Islet of Langerhans (tissue), 1 donor: Measurements from ENCODE around the gene DNAAF2.
"Not testable (repeated sequence)": the region's sequence is repeated elsewhere in the genome, so short reads cannot be mapped to it uniquely, and the experiment has no call there.

ENCODE experiments used
- FAIRE-seq: peaks from one replicate; lab custom pipeline; 2011; peaks lifted over from hg19 to GRCh38; lab: Jason Lieb, UNC

The DNAAF2 gene

DNA sequence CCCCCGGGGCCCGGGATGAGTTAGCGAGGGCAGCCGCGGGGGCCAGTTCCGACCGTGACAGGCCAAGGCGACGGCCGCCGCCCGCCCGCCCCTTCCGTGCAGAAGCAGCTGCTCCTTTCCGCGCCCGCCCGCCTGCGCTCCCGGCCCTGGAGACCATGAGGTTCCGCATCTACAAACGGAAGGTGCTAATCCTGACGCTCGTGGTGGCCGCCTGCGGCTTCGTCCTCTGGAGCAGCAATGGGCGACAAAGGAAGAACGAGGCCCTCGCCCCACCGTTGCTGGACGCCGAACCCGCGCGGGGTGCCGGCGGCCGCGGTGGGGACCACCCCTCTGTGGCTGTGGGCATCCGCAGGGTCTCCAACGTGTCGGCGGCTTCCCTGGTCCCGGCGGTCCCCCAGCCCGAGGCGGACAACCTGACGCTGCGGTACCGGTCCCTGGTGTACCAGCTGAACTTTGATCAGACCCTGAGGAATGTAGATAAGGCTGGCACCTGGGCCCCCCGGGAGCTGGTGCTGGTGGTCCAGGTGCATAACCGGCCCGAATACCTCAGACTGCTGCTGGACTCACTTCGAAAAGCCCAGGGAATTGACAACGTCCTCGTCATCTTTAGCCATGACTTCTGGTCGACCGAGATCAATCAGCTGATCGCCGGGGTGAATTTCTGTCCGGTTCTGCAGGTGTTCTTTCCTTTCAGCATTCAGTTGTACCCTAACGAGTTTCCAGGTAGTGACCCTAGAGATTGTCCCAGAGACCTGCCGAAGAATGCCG lies 13.7 kb downstream of the DNAAF2 start:
- FAIRE-seq = no peak

DNA sequence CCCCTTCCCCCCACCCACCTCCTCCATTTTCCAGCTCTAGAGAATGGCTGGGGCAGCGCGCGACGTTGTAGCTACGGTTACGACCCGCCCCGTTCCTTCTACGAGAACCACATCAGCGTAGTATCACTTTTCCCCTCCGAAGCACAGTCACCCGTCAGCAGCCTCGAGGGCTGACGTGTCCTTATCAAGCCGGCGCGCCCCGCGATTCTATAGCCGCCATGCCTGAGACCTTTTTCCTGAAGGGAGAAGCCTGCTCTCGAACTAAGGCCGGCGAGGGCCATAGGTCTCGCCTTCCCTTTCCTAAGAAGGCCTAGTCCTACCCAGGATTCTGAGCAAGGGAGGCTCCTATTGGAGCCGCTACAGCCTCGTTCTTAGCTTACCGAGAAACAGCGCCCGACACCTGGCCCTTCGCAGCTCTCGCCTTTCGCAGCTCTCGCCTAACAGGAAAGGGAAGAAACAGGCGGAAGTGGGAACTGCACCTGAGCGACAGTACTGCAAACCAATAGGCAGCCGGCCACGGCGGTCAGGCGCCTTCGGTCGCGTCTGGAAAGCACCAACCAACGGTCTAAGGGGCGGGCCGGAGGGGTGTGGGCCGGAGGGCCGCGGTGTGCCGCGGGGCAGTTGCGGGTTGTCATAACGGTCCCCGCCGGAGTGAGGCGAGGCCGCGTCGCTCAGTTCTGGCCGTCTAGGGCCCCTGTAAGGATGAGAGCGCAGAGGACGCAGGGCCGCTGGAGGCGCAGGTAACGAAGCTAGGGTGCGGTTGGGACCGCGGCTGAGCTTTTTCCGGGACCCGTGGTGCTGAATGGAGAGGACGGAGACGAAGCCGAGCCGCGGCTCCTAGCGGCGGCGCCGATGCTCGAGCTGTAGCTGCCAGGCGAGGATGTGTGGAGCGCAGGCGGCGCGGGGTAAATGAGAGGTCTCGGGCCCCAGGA lies 14.6 kb downstream of the DNAAF2 start, which contains the start of the genes MGAT2 and RPL36AL:
Gene MGAT2 (plus strand): TSS at position 618 of the 932 bp plus-strand sequence. CDS start 470 bp downstream, outside the sequence.
Gene RPL36AL (minus strand): TSS at position 445 of the 932 bp plus-strand sequence. CDS start 1,522 bp downstream, outside the sequence.
- FAIRE-seq = no peak

DNA sequence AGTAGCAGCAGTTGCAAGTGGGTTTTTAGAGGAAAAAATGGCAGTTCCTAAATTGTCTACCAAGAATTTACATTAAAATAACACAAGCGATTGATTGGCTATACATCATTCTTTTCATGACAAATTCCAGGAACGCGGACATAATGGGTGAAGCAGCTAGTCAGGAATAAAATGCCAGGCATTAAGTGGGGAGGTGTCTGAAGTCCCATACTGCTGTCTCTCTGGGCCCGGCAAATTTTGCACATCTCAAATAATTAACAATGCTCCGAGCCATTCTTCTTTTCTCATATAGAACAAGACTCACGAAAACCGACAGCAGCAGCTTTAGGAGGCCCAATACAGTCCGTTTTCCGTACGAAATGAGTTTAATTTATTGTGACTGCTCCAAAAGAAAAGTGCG lies 15.3 kb downstream of the DNAAF2 start:
- FAIRE-seq = no peak

DNA sequence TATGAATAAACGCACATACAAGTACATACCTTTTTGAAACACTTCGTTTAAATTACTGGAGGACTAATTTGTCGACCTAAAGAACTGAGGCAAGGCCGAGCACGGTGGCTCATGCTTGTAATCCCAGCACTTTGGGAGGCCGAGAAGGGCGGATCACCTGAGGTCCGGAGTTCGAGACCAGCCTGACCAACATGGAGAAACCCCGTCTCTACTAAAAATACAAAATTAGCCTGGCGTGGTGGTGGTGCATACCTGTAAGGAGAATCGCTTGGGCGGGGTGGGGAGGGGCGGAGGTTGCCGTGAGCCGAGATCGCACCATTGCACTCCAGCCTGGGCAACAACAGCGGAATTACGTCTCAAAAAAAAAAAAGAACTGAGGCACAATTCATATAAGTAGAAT lies 15.8 kb downstream of the DNAAF2 start:
- not testable (repeated sequence) for FAIRE-seq

DNA sequence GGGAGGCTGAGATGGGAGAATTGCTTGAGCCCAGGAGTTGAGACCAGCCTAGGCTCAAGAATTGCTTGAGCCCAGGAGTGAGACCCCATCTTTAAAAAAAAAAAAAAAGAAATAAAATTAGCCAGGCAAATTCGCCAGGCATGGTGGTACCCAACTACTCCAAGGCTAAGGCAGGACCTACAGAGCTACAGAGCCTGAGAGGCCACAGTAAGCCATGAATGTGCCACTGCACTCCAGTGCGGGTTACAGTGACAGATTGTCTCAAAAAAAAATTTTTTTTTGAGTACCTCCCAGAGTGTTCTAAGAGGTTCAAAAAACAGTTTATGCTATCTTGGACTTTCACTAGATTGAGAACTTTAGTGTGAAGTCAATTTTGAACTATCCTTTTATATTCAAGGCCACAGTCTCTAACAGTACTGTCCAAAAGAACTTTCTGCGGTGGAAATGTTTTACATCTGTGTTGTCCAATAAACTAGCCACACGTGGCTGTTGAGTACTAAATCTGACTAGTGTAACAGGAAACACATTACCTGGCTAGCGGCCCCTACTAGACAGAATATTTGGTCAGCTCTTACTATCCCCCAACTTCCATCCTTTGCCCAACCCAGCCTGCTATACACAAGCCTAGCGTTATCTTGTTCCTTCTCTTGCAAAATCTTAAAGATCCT lies 17.1 kb downstream of the DNAAF2 start:
- no peak for FAIRE-seq

DNA sequence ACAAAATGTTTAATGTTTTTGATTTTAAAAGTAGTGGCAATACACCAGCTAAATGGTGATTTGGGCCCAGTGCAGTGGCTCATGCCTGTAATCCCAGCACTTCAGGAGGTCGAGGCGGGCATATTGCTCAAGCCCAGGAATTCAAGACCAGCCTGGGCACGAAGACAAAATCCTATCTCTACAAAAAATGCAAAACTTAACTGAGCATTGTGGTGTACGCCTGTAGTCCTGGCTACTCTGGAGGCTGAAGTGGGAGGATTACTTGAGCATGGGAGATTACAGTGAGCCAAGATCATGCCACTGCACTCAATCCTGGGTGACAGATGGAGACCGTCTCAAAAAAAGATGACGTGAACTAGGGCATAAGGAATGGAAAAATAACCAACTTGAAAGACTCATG lies 19.3 kb downstream of the DNAAF2 start:
- no peak for FAIRE-seq

DNA sequence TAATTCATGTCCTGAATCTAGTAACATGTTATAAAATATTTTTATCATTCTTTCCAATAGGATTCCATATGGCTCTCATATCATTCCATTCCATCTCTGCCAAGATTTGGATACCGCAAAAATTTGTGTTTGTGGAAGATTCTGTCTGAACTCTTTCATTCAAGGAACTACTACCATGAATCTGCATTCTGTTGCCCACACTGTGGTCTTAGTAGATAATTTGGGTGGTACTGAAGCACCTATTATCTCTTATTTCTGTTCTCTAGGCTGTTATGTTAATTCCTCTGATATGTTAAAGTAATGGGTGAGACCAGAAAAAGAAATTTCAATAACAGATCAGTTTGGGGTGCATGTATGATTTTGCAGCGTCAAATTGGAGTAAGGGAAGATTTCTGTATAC lies 20.8 kb downstream of the DNAAF2 start:
- no peak for FAIRE-seq

DNA sequence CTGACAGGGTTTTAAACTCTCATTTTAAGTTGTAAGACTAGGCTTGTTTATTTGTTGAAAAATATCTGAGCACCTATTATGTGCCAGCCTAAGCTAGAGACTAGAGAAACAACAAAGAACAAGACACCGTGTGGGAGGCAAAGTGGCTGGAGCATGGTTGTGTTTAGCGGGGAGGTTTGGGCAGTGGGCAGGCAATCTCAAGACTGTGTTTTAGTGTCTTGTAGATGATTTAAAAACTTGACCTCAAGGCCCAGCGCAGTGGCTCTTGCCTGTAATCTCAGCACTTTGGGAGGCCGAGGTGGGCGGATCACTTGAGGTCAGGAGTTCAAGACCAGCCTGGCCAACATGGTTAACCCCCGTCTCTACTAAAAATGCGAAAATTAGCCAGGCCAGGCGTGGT lies 22.4 kb downstream of the DNAAF2 start:
- FAIRE-seq = no peak

DNA sequence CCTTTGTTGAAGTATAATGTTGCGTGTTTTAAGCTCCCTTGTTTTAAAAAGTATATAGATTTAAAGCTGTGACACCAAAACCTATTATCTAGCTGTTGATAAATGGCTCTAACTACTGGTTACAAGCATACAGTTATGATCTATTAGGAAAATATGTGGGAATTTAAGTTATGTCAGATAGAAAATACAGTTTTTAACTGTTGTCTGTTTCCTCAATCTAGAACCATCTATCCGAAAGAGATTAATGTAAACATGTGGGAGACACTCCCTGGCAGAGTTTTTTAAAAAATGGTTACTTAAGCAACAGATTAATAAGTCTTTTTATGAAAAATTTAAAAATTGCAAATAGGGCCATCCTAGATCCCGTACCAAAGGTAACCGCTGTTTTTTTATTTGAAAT lies 22.8 kb downstream of the DNAAF2 start:
- FAIRE-seq = no peak

DNA sequence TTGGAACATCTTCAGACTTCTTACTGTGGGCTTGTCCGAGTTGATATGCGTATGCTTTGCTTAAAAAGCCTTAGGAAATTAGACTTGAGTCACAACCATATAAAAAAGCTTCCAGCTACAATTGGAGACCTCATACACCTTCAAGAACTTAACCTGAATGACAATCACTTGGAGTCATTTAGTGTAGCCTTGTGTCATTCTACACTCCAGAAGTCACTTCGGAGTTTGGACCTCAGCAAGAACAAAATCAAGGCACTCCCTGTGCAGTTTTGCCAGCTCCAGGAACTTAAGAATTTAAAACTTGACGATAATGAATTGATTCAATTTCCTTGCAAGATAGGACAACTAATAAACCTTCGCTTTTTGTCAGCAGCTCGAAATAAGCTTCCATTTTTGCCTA lies 27.5 kb downstream of the DNAAF2 start:
- no peak for FAIRE-seq

DNA sequence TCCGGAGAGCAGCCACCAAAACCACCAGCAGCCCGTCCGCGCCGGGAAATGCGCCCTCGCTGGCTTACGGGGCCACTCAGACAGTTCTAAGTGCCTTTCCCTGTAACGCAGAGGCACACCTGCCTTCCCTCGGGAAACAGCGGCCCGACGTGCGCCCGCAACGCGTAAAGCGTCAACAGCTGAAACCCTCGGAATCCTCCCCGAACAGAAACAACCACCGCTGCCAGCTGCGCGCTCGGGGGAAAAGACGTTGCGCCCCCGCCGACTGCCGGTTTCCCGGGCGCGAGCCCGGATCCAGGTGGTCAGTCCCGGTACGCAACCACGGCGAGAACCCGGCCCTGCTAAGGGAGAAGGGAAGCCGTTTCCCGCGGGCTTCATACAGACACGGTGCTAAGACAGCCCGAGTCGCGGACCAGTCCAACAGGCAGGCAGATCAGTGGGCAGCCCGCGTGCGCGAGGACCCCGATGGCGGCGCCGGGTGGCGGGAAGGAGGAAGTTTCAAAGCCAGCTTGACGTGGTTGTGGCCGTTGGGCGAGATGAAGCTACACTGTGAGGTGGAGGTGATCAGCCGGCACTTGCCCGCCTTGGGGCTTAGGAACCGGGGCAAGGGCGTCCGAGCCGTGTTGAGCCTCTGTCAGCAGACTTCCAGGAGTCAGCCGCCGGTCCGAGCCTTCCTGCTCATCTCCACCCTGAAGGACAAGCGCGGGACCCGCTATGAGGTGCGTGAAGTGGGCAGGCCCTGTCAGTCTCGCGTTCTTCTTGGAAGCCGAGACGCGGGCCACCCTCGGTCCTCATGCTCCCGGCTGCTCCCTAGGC lies 36.4 kb downstream of the DNAAF2 start, which contains the start of gene LRR1:
Gene LRR1 (plus strand): TSS at position 456 of the 816 bp plus-strand sequence. CDS start 81 bp downstream, at position 537.
- no peak for FAIRE-seq

DNA sequence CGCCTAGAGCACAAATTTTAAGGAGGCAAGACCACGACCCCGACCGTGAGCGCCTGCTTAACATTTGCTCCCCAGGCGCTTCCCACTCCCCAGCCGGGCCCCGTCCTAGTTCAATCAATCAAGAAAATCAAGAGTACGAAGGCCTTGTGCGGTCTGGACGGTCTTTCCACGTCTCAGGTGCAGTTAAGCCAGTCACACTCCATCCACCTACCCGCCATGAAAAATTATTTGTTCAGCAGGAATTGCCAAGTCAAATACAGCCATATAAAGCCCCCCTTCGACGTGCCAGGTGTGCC lies 36.9 kb downstream of the DNAAF2 start:
- no peak for FAIRE-seq

DNA sequence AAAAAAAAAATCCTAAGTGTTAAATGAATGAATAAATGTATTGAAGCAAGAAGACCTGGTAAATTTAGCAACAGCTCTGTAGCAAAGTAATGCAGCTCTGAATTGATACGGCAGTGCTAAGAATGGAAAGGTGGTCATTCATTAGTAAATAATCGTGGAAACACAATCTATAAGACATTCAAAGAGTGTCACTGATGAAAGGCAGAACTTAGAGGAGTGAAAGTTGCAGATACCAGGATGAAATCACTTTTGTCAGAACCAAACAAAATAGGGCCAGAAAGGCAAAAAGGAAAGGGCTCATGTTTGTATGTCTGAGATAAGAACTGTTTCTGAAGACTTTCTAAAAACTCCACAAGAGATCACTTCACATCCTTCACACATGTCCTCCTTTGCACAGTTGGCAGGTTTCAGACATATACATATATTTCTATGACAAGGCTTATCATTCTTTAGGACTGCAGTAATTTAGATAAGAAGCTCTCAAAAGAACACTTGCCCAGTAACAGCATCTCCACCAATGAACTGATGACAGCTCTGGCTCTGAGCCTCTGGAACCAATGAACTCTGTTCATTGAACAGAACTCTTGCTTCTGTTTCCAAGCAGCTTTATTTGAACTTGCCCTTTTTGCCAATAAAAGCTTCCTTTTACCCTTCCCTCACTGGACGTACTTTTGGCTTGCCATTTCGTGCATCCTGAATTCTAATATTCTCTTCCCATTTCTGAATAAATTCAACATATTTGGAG lies 40.5 kb downstream of the DNAAF2 start:
- no peak for FAIRE-seq

DNA sequence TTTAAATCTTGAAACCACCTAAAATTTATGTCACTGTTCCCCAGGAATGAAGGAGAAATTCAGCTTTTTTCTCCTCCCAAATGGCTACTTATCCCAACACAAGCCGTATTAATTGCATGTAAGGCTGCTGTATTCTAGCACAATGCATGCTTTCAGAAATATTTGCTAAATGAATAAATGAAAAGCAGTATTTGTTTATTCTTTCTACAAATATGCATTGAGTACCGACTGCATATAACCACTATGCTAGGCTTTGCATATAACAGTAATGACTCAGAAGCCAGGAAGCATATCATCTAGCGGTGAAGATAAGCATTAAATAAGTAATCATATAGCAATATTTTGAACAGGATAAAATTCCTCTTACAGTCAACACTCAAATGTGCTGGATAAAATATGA lies 42.0 kb downstream of the DNAAF2 start:
- no peak for FAIRE-seq

DNA sequence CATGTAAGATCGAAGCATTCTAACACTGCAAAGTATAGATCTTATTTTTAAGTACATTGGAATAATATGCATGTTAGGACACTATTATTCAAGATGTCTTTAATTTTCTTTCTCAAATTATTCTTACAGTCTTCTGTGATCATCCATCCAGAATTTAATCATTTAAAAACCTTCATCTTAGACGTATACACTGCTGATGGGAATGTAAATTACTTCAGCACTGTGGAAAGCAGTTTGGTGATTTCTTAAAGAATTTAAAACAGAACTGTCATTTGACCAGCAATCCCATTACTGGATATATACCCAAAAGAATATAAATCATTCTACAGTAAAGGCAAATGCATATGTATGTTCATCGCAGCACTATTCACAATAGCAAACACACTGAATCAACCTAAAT lies 45.7 kb downstream of the DNAAF2 start:
- FAIRE-seq = no peak

DNA sequence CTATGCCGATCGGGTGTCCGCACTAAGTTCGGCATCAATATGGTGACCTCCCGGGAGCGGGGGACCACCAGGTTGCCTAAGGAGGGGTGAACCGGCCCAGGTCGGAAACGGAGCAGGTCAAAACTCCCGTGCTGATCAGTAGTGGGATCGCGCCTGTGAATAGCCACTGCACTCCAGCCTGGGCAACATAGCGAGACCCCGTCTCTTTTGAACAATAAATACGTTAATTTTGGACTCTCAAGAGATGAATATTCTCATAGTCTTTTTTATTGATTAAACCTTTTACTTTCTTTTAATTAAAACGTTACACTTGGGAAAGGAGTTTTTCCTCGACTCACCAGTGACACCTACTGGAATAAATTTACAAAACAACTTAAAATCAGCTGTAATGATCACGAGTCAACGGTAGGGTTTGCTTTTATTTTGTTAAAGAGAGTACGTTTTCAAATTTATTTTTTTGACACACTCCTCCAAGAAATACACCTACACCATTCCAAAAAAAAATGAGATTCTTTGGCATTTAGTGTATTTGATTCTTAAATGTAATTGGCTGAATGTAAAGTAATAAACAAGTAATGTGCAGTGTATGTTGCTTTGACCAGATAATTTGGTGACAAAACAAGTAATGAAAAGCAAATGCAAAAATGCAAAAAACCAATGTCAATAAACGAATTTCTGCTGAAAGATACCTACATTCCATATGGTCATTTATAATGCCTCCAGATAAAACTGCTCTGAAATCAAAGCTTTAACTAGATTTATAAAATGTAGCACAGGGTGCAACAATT lies 48.2 kb downstream of the DNAAF2 start:
- peak; percentile 84 for FAIRE-seq

DNA sequence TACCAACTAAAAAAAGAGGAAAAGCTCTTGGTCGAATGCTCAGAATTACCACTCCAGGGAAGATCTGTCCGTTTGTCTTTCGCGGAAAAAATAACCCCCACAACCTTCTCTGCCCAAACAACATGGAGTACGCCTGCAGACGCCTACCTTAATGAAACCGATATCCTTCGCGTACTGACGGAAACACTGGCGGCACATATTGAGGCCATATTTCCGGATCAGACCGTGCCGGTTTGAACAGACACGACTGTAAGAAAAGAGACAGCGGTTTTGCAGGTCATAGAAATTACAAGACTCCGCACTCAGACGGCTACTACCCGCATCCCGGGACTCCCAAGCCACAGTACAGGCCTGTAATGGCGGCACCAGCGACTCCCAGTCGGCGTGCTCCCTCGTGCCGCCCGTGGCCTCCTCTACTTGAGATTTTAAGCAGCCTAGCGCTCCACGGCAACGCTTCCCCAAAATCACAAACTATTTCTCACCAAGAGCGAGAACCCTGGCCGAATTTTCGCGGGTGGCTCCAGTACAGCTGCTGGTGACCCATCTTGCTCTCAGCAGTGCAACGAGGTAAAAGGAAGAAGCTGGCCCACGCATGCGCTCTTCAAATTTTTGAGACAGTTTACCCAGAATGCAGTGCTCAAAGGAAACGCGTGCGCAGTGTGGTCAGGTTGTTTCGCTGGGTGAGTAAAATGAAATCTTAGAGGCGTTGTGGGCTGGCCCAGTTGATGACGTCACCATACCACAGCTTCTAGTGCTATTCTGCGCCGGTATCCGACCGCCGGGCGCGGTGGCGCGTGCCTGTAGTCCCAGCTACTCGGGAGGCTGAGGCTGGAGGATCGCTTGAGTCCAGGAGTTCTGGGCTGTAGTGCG lies 49.0 kb downstream of the DNAAF2 start, which contains the start of gene RPS29:
Gene RPS29 (minus strand): TSS at position 578 of the 870 bp plus-strand sequence. CDS start 34 bp downstream, at position 544.
- peak; percentile 95 for FAIRE-seq

DNA sequence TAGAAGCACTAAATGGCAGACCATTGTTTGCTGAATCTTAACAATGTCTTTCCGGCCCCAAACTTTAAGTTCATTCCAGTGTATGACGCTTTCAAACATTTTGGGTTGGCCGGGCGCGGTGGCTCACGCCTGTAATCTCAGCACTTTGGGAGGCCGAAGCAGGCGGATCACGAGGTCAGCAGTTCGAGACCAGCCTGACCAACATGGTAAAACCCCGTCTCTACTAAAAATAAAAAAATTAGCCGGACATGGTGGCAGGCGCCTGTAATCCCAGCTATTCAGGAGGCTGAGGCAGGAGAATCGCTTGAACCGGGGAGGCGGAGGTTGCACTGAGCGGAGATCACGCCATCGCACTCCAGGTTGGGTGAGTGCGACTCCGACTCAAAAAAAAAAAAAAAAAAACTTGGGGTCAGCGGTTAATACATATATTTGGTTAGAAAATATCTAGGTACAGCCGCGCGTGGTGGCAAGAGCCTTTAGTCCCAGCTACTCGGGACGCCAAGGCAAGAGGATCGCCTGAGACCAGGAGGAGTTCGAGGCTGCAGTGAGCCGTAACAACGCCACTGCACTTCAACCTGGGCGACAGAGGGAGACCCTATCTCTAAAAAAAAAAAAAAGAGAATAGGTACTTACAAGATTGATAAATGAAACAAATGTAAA lies 49.9 kb downstream of the DNAAF2 start:
- not testable (repeated sequence) for FAIRE-seq
